OCI-LY7 (cell line): ENCODE measurements around the gene BBC3.
A peak's percentile ranks its signal among the peaks of the same experiment; 100 is the strongest.

Source experiments
- EZH2phosphoT487 ChIP-seq: fragments of 200-600 bp; sonication (generic); IDR thresholded peaks from 2 replicates; pipeline ENCODE4 v1.6.1; 2018; ENCODE audit warnings: low read depth, borderline replicate concordance, mild to moderate bottlenecking, mixed run types, antibody characterized with exemption, low read length, moderate library complexity, mixed read lengths
- TF ChIP-seq, protein P1 (sequence below): fragments of 200-600 bp; sonication (generic); conservative IDR thresholded peaks from 2 replicates; pipeline ENCODE4 v1.5.1; 2014; ENCODE audit warnings: mild to moderate bottlenecking, antibody characterized with exemption, low read length, moderate library complexity, mixed read lengths

- TF ChIP-seq, protein P1, sequence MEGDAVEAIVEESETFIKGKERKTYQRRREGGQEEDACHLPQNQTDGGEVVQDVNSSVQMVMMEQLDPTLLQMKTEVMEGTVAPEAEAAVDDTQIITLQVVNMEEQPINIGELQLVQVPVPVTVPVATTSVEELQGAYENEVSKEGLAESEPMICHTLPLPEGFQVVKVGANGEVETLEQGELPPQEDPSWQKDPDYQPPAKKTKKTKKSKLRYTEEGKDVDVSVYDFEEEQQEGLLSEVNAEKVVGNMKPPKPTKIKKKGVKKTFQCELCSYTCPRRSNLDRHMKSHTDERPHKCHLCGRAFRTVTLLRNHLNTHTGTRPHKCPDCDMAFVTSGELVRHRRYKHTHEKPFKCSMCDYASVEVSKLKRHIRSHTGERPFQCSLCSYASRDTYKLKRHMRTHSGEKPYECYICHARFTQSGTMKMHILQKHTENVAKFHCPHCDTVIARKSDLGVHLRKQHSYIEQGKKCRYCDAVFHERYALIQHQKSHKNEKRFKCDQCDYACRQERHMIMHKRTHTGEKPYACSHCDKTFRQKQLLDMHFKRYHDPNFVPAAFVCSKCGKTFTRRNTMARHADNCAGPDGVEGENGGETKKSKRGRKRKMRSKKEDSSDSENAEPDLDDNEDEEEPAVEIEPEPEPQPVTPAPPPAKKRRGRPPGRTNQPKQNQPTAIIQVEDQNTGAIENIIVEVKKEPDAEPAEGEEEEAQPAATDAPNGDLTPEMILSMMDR, result peak; percentile 70
- TF ChIP-seq EZH2phosphoT487, result no peak
Measured at GRCh38 chr19:47280183-47280797, 49.3 kb upstream of the BBC3 start.
